ENCODE measurements around the gene LGI1. TPM values are rescaled to one million over a fixed set of nuclear protein-coding genes. Genes with fewer than 3 reads are reported as not detected.

LGI1 gene
- total and polyA plus RNA-seq, 9 of the 15 experiments (the other 6 are each of a cell fraction or from before 2014, with no cell fraction given): not detected

- DNase-seq (ENCODE audit: extremely low read depth in 1 of 4, low spot score in 3 of 4): no peak
- Histone ChIP-seq H3K9me3 (replicated peaks; ENCODE audit: control insufficient read depth, insufficient read depth, low read depth, low read length) (no peaks in the 10 kb centered on the region), H4K20me1 (replicated peaks; ENCODE audit: control insufficient read depth, insufficient read depth, low read length) (no peaks in the 10 kb centered on the region), H3K27me3 (ENCODE audit: control insufficient read depth in 2 of 2, insufficient read depth in 2 of 2, low read length in 2 of 2) (peaks cover 11 to 27% of the 10 kb centered on the region in 2 experiments; a peak in 4 of 5 replicates), H3K4me1 (replicated peaks in 1 of 2; ENCODE audit: control insufficient read depth in 2 of 2, insufficient read depth in 2 of 2, low read length in 2 of 2) (no peaks in the 10 kb centered on the region), H3K79me2 (ENCODE audit: control insufficient read depth, insufficient read depth, low read length) (no peaks in the 10 kb centered on the region), H3K9ac (ENCODE audit: insufficient read depth in 1 of 2, low read depth in 2 of 2, low read length in 2 of 2) (no peak overlapping the region), H3K4me3 (no peak overlapping the region), H3K9me1 (ENCODE audit: control insufficient read depth, insufficient read depth, low read length) (no peaks in the 10 kb centered on the region), H3K27ac (ENCODE audit: extremely low read depth, low read depth, low read length) (no peak overlapping the region), H2AFZ (ENCODE audit: low read depth, low read length) (no peak overlapping the region), H3K4me2 (ENCODE audit: insufficient read depth, low read length) (no peak overlapping the region), H3K36me3 (ENCODE audit: control insufficient read depth, insufficient read depth, low read length) (no peaks in the 10 kb centered on the region)
- no peak for FAIRE-seq
- WGBS (ENCODE audit: insufficient coverage, low coverage, missing lambda C conversion rate): 2% methylated on average over 7 of the region's 7 CpGs
- ChIA-PET CTCF (ENCODE audit: low intra/inter-chr PET ratio) (no interaction called here), POLR2A (no interaction called here)
- ATAC-seq: no peak
- intact Hi-C loops (cut with micrococcal nuclease): no loop called here
- no TSS peak for BruUV-seq (replicated peaks)
- in situ Hi-C loops (cut with MboI): no loop called here
- TF ChIP-seq ZNF143 (CRISPR knock-in tag; IDR thresholded peaks at IDR 0.05) (no peak), RAD21 (CRISPR knock-in tag; conservative IDR thresholded peaks at IDR 0.05 in 1 of 2, IDR thresholded peaks at IDR 0.05 in 1 of 2) (no peak), GATAD2A (IDR thresholded peaks at IDR 0.05) (no peak), HNRNPH1 (optimal IDR thresholded peaks at IDR 0.05; ENCODE audit: low read depth, low read length) (no peak), PHF8 (IDR thresholded peaks at IDR 0.05; ENCODE audit: borderline replicate concordance, low read length) (no peak), DACH1 (IDR thresholded peaks at IDR 0.05; ENCODE audit: partially characterized antibody) (no peak), ZNF644 (tag; IDR thresholded peaks at IDR 0.05; ENCODE audit: low read depth) (no peak), FOXJ3 (CRISPR knock-in tag; IDR thresholded peaks at IDR 0.05) (no peak), NFE2 (IDR thresholded peaks at IDR 0.05; ENCODE audit: low read depth) (no peak), CHD7 (IDR thresholded peaks at IDR 0.05; ENCODE audit: low read depth, low read length) (no peak)
- TF ChIP-seq, protein P1, sequence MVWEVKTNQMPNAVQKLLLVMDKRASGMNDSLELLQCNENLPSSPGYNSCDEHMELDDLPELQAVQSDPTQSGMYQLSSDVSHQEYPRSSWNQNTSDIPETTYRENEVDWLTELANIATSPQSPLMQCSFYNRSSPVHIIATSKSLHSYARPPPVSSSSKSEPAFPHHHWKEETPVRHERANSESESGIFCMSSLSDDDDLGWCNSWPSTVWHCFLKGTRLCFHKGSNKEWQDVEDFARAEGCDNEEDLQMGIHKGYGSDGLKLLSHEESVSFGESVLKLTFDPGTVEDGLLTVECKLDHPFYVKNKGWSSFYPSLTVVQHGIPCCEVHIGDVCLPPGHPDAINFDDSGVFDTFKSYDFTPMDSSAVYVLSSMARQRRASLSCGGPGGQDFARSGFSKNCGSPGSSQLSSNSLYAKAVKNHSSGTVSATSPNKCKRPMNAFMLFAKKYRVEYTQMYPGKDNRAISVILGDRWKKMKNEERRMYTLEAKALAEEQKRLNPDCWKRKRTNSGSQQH (CRISPR knock-in tag; IDR thresholded peaks at IDR 0.05): no peak
These were observed 2.8 kb downstream of the LGI1 start for GRCh38 chr10:93760490-93760889.

Data from K562 (cell line).